IMR-90 (cell line): ENCODE measurements around the gene ASRGL1.

Source experiments
- CTCF ChIP-seq: conservative IDR thresholded peaks from 2 replicates; pipeline ENCODE4 v1.5.1; 2012; ENCODE audit warnings: mild to moderate bottlenecking, low read depth, low read length, improper control_type of control experiment
- ELK1 ChIP-seq: fragments of 150-350 bp; IDR thresholded peaks from 2 replicates; pipeline ENCODE4 v1.6.1; 2016; ENCODE audit warnings: low read depth, mild to moderate bottlenecking, low read length, moderate library complexity, borderline replicate concordance
- MAFK ChIP-seq: IDR thresholded peaks from 2 replicates; pipeline ENCODE4 v1.6.1; 2012; ENCODE audit warnings: low read depth, low read length, improper control_type of control experiment
- POLR2A ChIP-seq: IDR thresholded peaks from 2 replicates; pipeline ENCODE4 v1.6.1; 2012; ENCODE audit warnings: mild to moderate bottlenecking, low read depth, low read length
- RAD21 ChIP-seq: IDR thresholded peaks from 2 replicates; pipeline ENCODE4 v1.6.1; 2012; ENCODE audit warnings: low read length, improper control_type of control experiment
- RCOR1 ChIP-seq: IDR thresholded peaks from 2 replicates; pipeline ENCODE4 v1.6.1; 2012; ENCODE audit warnings: mild to moderate bottlenecking, low read length, improper control_type of control experiment; ENCODE audit not compliant: insufficient replicate concordance
- RFX5 ChIP-seq: IDR thresholded peaks from 2 replicates; pipeline ENCODE4 v1.8.0; 2012; ENCODE audit warnings: low read depth, mild to moderate bottlenecking, low read length, moderate library complexity
- USF2 ChIP-seq: fragments of 150-350 bp; IDR thresholded peaks from 2 replicates; pipeline ENCODE4 v1.6.1; 2017; ENCODE audit warnings: mild to moderate bottlenecking, antibody characterized with exemption, low read length, low read depth

GRCh38 chr11:62370743-62371440 is 33.6 kb downstream of the ASRGL1 start:
- TF ChIP-seq POLR2A (no peak), CTCF (no peak), RCOR1 (no peak), RAD21 (no peak), RFX5 (no peak), MAFK (no peak), USF2 (no peak), ELK1 (no peak)
